Stimulated activated CD4-positive, alpha-beta T cell treated with anti-CD3 and anti-CD28 coated beads, Interleukin-15, amount 100 ng/mL, for 48 hours (primary cell): ENCODE measurements around the gene IL17RD.

ENCODE experiments used
- DNase-seq, 2 donors: peaks; one replicate each; pipeline ENCODE4 v3.0.0-alpha.2; 2020; ENCODE audit warnings: low read depth in 2 of 2

Gene IL17RD

GRCh38 chr3:57158813-57159738, 6.1 kb downstream of the IL17RD start:
- no peak for DNase-seq

GRCh38 chr3:57158325-57158724, 6.8 kb downstream of the IL17RD start:
- no peak for DNase-seq

GRCh38 chr3:57157545-57157944, 7.6 kb downstream of the IL17RD start:
- no peak for DNase-seq

GRCh38 chr3:57155310-57155643, 9.9 kb downstream of the IL17RD start:
- no peak for DNase-seq

GRCh38 chr3:57154470-57155309, 10.5 kb downstream of the IL17RD start:
- DNase-seq: no peak

GRCh38 chr3:57152151-57153143, 12.7 kb downstream of the IL17RD start:
- DNase-seq: no peak

- DNase-seq: no peak
Observed at GRCh38 chr3:57151749-57152148, 13.4 kb downstream of the IL17RD start.

GRCh38 chr3:57151021-57151449, 14.1 kb downstream of the IL17RD start:
- DNase-seq: no peak

- no peak for DNase-seq
Observed at GRCh38 chr3:57150113-57150581, 15.0 kb downstream of the IL17RD start.

GRCh38 chr3:57147071-57147470, 18.1 kb downstream of the IL17RD start:
- no peak for DNase-seq

GRCh38 chr3:57145852-57146251, 19.3 kb downstream of the IL17RD start:
- DNase-seq: no peak

- no peak for DNase-seq
Observed at GRCh38 chr3:57144952-57145351, 20.2 kb downstream of the IL17RD start.

- no peak for DNase-seq
Observed at GRCh38 chr3:57143886-57144459, 21.2 kb downstream of the IL17RD start.

GRCh38 chr3:57142411-57142723, 22.8 kb downstream of the IL17RD start:
- no peak for DNase-seq

- DNase-seq: no peak
Observed at GRCh38 chr3:57141719-57142410, 23.3 kb downstream of the IL17RD start.

- DNase-seq: no peak
Observed at GRCh38 chr3:57140894-57141293, 24.3 kb downstream of the IL17RD start.

- DNase-seq: no peak
Observed at GRCh38 chr3:57135964-57136719, 29.0 kb downstream of the IL17RD start.

- no peak for DNase-seq
Observed at GRCh38 chr3:57133157-57133556, 32.0 kb downstream of the IL17RD start.

- DNase-seq: no peak
Observed at GRCh38 chr3:57132674-57133073, 32.5 kb downstream of the IL17RD start.

GRCh38 chr3:57131210-57131588, 34.0 kb downstream of the IL17RD start:
- DNase-seq: no peak
